Measurements from ENCODE around the gene ULK1.

Gene ULK1

DNA sequence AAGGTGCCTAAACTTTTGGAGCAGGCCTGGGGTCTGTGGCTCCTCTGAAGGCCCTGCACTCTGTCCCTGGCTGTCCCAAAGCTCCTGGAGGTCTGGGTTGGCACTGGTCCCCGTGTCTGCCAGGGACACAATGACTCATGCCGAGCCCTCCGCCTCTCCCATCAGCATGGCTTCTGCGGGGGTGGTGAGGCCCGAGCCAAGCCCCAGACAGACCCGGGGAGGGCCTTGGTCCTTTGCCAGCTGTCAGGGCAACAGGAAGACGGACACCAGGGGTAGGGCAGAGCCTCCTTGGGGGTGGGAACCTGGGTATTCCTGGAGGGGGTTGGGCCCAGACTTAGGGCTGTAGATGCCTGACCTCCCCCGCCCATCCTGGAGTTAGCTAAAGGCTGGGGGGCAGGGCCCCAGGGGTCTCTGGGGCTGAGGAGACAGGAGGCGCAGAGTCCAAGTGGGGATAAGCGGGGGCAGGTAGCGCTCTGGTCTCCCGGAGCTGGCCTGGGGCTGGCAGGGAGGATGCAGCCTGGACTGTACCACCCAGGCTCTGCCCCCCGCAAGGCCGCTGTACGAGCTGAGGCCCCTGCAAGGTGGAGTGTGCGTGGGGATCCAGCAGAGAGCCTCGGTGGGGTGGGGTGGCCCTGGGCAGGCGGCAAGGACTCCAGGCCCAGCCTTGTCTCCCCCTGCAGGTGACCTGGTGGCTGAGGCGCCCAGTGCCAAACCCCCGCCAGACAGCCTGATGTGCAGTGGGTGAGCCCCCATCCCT is 18.3 kb downstream of the ULK1 start:
- no peak overlapping the region for H3K27ac ChIP-seq
- TF ChIP-seq ZFX (IDR thresholded peaks at IDR 0.05; ENCODE audit: borderline replicate concordance): no peak
- TF ChIP-seq, protein P1, sequence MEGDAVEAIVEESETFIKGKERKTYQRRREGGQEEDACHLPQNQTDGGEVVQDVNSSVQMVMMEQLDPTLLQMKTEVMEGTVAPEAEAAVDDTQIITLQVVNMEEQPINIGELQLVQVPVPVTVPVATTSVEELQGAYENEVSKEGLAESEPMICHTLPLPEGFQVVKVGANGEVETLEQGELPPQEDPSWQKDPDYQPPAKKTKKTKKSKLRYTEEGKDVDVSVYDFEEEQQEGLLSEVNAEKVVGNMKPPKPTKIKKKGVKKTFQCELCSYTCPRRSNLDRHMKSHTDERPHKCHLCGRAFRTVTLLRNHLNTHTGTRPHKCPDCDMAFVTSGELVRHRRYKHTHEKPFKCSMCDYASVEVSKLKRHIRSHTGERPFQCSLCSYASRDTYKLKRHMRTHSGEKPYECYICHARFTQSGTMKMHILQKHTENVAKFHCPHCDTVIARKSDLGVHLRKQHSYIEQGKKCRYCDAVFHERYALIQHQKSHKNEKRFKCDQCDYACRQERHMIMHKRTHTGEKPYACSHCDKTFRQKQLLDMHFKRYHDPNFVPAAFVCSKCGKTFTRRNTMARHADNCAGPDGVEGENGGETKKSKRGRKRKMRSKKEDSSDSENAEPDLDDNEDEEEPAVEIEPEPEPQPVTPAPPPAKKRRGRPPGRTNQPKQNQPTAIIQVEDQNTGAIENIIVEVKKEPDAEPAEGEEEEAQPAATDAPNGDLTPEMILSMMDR (IDR thresholded peaks at IDR 0.05): no peak

DNA sequence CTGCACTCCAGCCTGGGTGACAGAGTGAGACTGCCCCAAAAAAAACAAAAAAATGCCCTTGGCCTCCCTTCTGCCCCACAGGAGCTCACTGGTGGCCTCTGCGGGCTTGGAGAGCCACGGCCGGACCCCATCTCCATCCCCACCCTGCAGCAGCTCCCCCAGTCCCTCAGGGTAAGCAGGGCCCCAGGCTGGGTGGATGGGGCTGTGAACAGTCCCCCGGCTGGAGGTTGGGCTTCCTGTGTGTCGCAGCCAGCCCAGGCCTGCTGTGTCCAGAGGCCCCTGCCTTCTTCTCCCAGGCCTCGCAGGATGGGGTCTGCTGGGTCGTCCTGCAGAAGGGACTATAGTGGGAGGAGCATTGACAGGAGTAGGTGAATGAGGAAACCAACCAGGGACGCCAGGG is 19.2 kb downstream of the ULK1 start:
- H3K27ac ChIP-seq: no peak overlapping the region
- TF ChIP-seq, protein P1 (IDR thresholded peaks at IDR 0.05): no peak
- no peak for TF ChIP-seq ZFX (IDR thresholded peaks at IDR 0.05; ENCODE audit: borderline replicate concordance)

DNA sequence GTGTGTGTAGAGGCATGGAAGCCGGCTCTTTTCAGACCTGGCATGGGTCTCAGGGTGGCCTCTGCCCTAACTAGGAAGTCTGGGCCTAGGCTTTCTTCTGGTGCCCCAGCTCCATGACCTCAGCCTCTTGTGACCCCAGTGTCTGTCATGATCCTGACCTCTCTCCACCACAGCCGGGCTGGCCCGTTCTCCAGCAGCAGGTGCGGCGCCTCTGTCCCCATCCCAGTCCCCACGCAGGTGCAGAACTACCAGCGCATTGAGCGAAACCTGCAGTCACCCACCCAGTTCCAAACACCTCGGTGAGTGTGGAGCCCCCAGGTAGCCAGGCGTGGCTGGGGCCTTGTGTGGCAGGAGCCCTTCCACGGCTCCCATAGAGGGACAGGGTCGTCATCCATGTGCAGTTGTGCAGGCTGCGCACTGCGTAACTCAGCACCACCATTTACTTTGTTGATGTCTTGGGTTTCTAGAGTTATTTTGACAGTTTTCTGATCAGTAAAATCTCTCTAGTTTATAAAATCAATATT is 19.8 kb downstream of the ULK1 start:
- TF ChIP-seq, protein P1 (IDR thresholded peaks at IDR 0.05): no peak
- TF ChIP-seq ZFX (IDR thresholded peaks at IDR 0.05; ENCODE audit: borderline replicate concordance): no peak
- no peak overlapping the region for H3K27ac ChIP-seq

DNA sequence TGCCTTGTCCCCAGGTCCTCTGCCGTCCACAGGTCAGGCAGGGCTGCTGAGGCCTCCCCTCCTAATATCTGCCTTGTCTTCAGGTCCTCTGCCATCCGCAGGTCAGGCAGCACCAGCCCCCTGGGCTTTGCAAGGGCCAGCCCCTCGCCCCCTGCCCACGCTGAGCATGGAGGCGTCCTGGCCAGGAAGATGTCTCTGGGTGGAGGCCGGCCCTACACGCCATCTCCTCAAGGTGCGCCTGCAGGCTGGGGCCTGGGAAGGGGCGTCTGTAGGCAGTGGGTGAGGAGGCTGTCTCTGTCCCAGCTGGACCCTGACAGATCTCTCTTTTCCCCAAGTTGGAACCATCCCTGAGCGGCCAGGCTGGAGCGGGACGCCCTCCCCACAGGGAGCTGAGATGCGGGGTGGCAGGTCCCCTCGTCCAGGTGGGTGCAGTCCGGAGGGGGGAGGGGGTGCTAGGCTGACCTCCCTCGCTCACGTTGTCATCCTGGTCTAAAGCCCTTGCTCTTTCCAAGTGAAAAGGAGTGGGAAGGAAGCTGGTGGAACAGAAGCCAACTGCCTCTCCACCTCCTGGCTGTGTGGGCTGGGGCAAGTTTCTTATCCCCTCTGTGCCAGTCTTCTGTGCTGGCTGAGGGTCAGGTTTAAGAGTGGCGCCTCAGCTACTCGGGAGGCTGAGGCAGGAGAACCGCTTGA is 20.7 kb downstream of the ULK1 start:
- no peak overlapping the region for H3K27ac ChIP-seq
- TF ChIP-seq, protein P1 (IDR thresholded peaks at IDR 0.05): no peak
- TF ChIP-seq ZFX (IDR thresholded peaks at IDR 0.05; ENCODE audit: borderline replicate concordance): no peak

DNA sequence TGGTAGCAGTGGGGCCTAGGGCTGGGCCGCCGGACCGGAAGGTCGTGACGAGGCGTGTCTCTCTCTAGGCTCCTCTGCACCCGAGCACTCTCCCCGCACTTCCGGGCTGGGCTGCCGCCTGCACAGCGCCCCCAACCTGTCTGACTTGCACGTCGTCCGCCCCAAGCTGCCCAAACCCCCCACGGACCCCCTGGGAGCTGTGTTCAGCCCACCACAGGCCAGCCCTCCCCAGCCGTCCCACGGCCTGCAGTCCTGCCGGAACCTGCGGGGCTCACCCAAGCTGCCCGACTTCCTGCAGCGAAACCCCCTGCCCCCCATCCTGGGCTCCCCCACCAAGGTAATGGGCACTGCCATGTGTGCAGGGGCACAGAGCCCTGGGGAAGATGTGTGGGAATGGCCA is 21.4 kb downstream of the ULK1 start:
- TF ChIP-seq, protein P1 (IDR thresholded peaks at IDR 0.05): no peak
- TF ChIP-seq ZFX (IDR thresholded peaks at IDR 0.05; ENCODE audit: borderline replicate concordance): no peak
- H3K27ac ChIP-seq: no peak overlapping the region

DNA sequence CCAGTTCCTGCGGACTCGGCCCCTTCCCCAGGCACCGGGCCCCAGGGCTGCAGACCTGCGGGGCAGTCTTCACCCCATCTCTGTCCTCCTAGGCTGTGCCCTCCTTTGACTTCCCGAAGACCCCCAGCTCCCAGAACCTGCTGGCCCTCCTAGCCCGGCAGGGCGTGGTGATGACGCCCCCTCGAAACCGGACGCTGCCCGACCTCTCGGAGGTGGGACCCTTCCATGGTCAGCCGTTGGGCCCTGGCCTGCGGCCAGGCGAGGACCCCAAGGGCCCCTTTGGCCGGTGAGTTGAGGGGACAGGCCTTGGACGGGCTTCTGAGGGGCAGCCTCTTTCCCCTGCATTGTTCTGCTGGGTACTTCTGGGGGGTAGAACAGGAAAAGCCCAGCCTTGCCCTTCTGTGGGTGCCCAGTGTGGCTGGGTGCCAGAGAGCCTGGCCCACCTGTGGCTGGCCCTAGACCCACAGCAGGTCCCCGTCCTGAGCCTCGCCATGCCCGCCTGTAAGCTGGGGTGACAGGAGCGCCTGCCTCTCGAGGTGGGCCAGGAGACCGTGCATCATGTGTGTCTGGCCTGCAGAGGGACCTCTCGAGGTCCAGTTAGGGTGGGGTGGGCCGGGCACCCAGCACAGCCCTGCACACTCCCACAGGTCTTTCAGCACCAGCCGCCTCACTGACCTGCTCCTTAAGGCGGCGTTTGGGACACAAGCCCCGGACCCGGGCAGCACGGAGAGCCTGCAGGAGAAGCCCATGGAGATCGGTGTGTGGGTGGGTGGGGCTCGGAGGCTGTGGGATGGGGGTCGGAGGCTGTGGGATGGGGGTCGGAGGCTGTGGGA is 22.1 kb downstream of the ULK1 start:
- TF ChIP-seq, protein P1 (IDR thresholded peaks at IDR 0.05): no peak
- TF ChIP-seq ZFX (IDR thresholded peaks at IDR 0.05; ENCODE audit: borderline replicate concordance): no peak
- no peak overlapping the region for H3K27ac ChIP-seq
